GM21367 (cell line): Measurements from ENCODE around the gene OLFML1.

Source experiments
- ATAC-seq: cut with Tn5 transposase; IDR thresholded peaks from one replicate; pipeline ENCODE4 v1.9.1; 2021; ENCODE audit not compliant: unreplicated experiment

The OLFML1 gene

DNA sequence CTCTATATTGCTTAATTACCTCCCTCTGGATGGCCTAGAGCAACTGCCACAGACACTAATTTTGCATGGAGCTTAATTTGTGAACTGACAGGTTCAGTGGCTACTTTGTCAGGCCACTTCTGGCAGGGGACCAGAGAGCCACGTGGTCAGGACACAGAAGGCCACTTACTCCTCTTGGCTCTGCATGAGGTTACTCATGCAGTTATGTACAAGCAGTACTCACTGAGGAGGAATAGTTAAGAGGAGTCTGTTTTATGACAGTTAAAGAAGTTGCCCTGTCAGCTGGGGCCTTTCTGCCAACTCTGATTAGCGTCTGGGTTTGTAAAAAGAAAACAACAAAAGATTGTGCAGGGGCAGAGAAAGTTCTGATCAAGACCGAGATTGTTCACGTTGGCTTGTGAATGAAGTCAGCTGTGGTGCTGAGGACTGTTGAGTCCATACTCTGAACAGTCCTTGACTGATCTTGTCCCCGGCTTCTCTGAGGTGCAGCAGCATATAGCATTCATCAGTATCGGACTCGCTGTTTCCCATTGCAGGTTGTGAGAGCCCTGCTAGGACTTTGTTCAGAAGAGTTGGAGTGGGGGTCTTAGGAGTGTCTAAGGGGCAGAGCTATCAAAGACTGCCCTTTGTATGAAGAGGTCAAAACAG lies 69.9 kb downstream of the OLFML1 start:
- no peak for ATAC-seq

GRCh38 chr11:7558046-7558445 lies 72.7 kb downstream of the OLFML1 start:
- ATAC-seq = no peak

GRCh38 chr11:7559398-7560283 lies 74.3 kb downstream of the OLFML1 start:
- peak; percentile 68 for ATAC-seq
